ENCODE measurements around the gene TBL3. TPM values are rescaled to one million over a fixed set of nuclear protein-coding genes. Genes with fewer than 3 reads are reported as not detected.

The TBL3 gene
- total RNA-seq, 1 experiment from 2014 or later, result 42.4 TPM

- BruUV-seq (replicated peaks), result no TSS peak
- intact Hi-C loops (cut with micrococcal nuclease; ENCODE audit: unreplicated experiment), result no loop called here
- Histone ChIP-seq H3K4me1 (ENCODE audit: control insufficient read depth, insufficient read depth, low read length) (peaks cover 11% of the 10 kb centered on the region), H3K4me3 (ENCODE audit: low read depth in 2 of 2, low read length in 2 of 2) (no peak overlapping the region), H3K27me3 (ENCODE audit: control insufficient read depth, insufficient read depth, low read length) (no peaks in the 10 kb centered on the region), H3K9me3 (ENCODE audit: control insufficient read depth, insufficient read depth, low read depth, low read length) (no peaks in the 10 kb centered on the region), H3K27ac (ENCODE audit: low read length) (no peak overlapping the region), H3K36me3 (ENCODE audit: control insufficient read depth, insufficient read depth, low read length) (peaks cover 6% of the 10 kb centered on the region; the same call in 1 of the 2 replicates)
- ChIA-PET POLR2A (no interaction called here), CTCF (no interaction called here)
- TF ChIP-seq TCF7L2 (IDR thresholded peaks at IDR 0.05; ENCODE audit: low read depth, low read length), result no peak
- no peak for TF ChIP-seq CTCF (IDR thresholded peaks at IDR 0.05)
- TF ChIP-seq POLR2AphosphoS5 (IDR thresholded peaks at IDR 0.05; ENCODE audit: low read depth, low read length), result no peak
- TF ChIP-seq SIN3A (IDR thresholded peaks at IDR 0.05; ENCODE audit: borderline replicate concordance, insufficient read depth, low read depth, low read length), result no peak
- TF ChIP-seq, protein P1, sequence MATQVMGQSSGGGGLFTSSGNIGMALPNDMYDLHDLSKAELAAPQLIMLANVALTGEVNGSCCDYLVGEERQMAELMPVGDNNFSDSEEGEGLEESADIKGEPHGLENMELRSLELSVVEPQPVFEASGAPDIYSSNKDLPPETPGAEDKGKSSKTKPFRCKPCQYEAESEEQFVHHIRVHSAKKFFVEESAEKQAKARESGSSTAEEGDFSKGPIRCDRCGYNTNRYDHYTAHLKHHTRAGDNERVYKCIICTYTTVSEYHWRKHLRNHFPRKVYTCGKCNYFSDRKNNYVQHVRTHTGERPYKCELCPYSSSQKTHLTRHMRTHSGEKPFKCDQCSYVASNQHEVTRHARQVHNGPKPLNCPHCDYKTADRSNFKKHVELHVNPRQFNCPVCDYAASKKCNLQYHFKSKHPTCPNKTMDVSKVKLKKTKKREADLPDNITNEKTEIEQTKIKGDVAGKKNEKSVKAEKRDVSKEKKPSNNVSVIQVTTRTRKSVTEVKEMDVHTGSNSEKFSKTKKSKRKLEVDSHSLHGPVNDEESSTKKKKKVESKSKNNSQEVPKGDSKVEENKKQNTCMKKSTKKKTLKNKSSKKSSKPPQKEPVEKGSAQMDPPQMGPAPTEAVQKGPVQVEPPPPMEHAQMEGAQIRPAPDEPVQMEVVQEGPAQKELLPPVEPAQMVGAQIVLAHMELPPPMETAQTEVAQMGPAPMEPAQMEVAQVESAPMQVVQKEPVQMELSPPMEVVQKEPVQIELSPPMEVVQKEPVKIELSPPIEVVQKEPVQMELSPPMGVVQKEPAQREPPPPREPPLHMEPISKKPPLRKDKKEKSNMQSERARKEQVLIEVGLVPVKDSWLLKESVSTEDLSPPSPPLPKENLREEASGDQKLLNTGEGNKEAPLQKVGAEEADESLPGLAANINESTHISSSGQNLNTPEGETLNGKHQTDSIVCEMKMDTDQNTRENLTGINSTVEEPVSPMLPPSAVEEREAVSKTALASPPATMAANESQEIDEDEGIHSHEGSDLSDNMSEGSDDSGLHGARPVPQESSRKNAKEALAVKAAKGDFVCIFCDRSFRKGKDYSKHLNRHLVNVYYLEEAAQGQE (IDR thresholded peaks at IDR 0.05; ENCODE audit: insufficient read depth in 1 of 2, low read depth in 2 of 2, low read length in 1 of 2), result no peak
- no peak for DNase-seq (ENCODE audit: low read depth, low spot score)
- ATAC-seq, result no peak
- in situ Hi-C loops (cut with HindIII; ENCODE audit: low pct_unique_long_range_greater_than_20kb, low sequenced_read_pairs), result no loop called here
Measured at GRCh38 chr16:1999866-2000514, 28.1 kb downstream of the TBL3 start.

DNA sequence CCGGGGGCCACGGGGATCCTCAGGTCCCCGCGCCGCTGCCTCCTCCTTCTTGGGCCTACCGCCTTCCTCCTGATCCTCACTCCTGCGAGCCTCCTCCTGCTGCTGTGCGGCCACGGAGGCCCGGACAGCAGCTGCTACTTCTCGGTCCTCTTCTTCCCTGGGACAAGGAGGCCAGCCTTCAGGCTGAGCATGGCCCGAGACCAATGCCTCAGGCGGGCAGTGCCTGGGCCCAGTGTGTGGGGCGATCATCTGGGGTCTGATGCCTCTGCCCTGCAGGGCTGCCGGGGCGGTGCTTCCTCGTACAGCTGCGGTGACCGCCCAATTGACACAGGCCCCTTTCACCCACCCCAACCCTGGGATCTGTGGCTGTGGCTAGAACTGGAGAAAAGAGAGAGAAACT is 29.2 kb downstream of the TBL3 start:
- Histone ChIP-seq H3K4me1 (ENCODE audit: control insufficient read depth, insufficient read depth, low read length) (peaks cover 22% of the 10 kb centered on the region), H3K27ac (ENCODE audit: low read length) (no peak overlapping the region), H3K36me3 (ENCODE audit: control insufficient read depth, insufficient read depth, low read length) (peaks cover 6% of the 10 kb centered on the region; the same call in 1 of the 2 replicates), H3K27me3 (ENCODE audit: control insufficient read depth, insufficient read depth, low read length) (no peaks in the 10 kb centered on the region), H3K4me3 (ENCODE audit: low read depth in 2 of 2, low read length in 2 of 2) (no peak overlapping the region), H3K9me3 (ENCODE audit: control insufficient read depth, insufficient read depth, low read depth, low read length) (no peaks in the 10 kb centered on the region)
- in situ Hi-C loops (cut with HindIII; ENCODE audit: low pct_unique_long_range_greater_than_20kb, low sequenced_read_pairs) (no loop called here), intact Hi-C loops (cut with micrococcal nuclease; ENCODE audit: unreplicated experiment) (no loop called here)
- TF ChIP-seq SIN3A (IDR thresholded peaks at IDR 0.05; ENCODE audit: borderline replicate concordance, insufficient read depth, low read depth, low read length), result no peak
- TF ChIP-seq TCF7L2 (IDR thresholded peaks at IDR 0.05; ENCODE audit: low read depth, low read length), result no peak
- CTCF ChIA-PET, result no interaction called here
- DNase-seq (ENCODE audit: low read depth, low spot score) (no peak), ATAC-seq (no peak)
- POLR2A ChIA-PET, result no interaction called here
- no TSS peak for BruUV-seq (replicated peaks)
